Fibroblast of skin of scalp (primary cell): Measurements from ENCODE around the gene OR11H7. TPM values are rescaled to one million over a fixed set of nuclear protein-coding genes. Genes with fewer than 3 reads are reported as not detected.
"Not testable (repeated sequence)": the region's sequence is repeated elsewhere in the genome, so short reads cannot be mapped to it uniquely, and the experiment has no call there.

Experiments
- DNase-seq: peaks from one replicate; pipeline ENCODE4 v3.0.0-alpha.2; 2013
- polyA plus RNA-seq, 2 experiments: library from polyadenylated mRNA; unstranded; fragments of 120-200 nt; gene quantifications; one replicate each; pipeline ENCODE4 v1.2.1, GENCODE V29; 2013; ENCODE audit not compliant: insufficient read length in 2 of 2

The OR11H7 gene
- not detected for polyA plus RNA-seq (2013, experiment 1 of 2; ENCODE audit: insufficient read length)
- polyA plus RNA-seq (2013, experiment 2 of 2; ENCODE audit: insufficient read length): not detected

DNA sequence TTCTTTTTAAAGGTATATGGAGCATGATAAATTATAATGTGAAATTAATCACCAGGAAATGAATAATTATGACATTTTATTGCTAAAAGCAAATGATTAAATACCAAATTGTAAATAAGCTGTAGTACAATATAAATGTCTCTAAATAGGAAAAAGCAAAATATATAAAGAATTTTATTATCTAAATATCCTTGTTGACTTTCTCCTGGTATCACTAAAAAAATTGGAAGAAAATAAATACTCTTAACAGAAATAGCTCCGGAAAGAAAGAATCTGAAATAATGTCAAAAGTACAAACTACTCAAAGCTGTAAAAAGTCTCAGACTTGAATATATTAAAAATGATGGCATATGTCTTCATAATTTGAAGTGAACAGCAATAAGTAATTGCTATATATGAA is at the start of gene OR11H7:
OR11H7 (plus strand) TSS at position 301 of the 400 bp plus-strand sequence.
- DNase-seq: no peak

- no peak for DNase-seq
Measured at GRCh38 chr14:20179218-20179617, 49.6 kb upstream of the OR11H7 start.

DNA sequence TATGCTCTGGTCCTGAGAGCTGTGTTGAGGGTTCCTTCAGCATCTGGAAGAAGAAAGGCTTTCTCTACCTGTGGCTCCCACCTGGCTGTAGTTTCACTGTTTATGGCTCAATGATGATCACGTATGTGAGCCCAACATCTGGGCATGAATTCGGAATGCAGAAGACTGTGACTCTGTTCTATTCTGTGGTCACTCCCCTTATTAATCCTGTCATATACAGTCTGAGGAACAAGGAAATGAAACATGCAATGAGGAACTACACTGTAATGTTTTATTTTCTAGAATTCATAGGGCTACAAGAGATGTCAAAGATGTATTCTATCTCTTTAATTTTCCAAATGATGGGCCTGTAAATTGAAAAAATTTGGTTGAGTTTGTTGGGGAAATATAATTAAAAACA is 48.9 kb upstream of the OR11H7 start:
- no peak for DNase-seq

DNA sequence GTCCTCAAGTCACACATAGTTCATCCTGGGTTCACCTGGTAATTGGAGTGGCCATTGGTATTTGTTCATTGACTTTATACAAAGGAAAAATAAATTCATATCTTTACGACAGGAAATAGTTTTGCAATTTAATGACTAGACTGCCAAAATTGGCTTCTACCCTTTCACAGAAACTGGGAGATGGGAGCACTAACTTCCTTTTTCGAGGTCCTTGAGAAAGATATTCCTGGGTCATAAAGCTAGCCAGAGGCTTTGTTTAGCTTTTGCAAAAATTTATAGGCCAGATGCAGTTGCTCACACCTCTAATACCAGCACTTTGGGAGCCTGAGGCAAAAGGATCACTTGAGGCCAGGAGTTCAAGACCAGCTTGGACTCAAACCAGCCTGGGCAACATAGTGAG is 48.3 kb upstream of the OR11H7 start:
- DNase-seq: no peak

- DNase-seq: no peak
Measured at GRCh38 chr14:20184181-20184580, 44.6 kb upstream of the OR11H7 start.

DNA sequence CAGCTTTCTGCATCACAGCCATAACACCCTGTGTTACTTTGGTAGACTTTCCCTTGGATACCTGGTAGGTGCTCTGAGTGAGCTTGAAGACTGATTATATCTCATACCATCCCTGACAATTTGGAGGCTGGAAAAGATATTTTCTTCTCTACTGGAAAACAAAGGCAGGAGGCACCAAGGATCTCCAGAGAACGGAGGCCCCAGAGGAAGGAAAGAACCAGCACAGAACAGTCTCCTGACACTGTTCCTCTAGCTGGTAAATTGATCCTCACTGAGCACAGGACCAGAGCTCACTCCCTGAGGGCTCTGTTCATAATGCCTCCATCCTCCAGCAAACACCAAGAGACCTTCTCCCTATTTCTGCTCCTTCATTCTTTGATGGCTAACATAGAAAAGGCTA is 38.2 kb upstream of the OR11H7 start, which contains the start of gene OR11G2:
OR11G2 (plus strand) TSS at position 301 of the 400 bp plus-strand sequence. CDS start 6,542 bp downstream, outside the sequence.
- DNase-seq: no peak

DNA sequence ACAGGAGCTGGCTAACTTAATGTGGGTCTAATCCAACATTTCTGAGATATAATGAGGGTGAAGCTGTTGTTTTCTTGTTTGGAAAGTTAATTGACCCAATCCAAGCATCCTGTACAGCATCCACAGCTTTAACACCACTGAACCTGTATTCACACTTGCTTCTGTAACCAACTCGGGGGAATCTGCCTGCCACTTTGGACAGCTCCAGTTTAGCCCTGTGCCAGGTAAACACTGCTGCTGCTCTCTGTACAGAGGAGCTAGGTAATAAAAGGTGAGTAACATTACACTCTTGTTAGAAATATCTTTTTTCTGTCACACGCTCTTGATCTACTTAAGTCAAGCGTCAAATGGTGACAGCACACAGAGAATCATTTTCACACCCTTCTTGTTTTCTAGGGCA is 37.4 kb upstream of the OR11H7 start:
- DNase-seq: no peak

GRCh38 chr14:20194101-20194500 is 34.7 kb upstream of the OR11H7 start:
- DNase-seq: no peak

DNA sequence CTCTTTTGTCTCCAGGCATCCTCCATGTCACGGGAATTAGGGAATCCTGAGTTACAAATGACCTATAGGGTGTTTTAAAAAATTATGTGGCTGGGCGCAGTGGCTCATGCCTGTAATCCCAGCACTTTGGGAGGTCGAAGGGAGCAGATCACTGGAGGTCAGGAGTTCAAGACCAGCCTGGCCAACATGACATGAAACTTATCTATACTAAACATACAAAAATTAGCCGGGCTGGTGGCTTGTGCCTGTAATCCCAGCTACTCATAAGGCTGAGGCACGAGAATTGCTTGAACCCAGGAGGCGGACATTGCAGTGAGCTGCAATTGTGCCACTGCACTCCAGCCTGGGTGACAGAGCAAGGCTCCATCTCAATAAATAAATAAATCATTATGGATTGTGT is 33.6 kb upstream of the OR11H7 start:
- not testable (repeated sequence) for DNase-seq

GRCh38 chr14:20195911-20196310 is 32.9 kb upstream of the OR11H7 start:
- DNase-seq: no peak

GRCh38 chr14:20197459-20197858 is 31.3 kb upstream of the OR11H7 start:
- DNase-seq: no peak

GRCh38 chr14:20198991-20199390 is 29.8 kb upstream of the OR11H7 start:
- no peak for DNase-seq

GRCh38 chr14:20204721-20205120 is 24.1 kb upstream of the OR11H7 start:
- DNase-seq: no peak

GRCh38 chr14:20209595-20209994 is 19.2 kb upstream of the OR11H7 start:
- DNase-seq: no peak

- DNase-seq: not testable (repeated sequence)
Measured at GRCh38 chr14:20212406-20212805, 16.4 kb upstream of the OR11H7 start.

GRCh38 chr14:20215196-20215595 is 13.6 kb upstream of the OR11H7 start:
- no peak for DNase-seq

DNA sequence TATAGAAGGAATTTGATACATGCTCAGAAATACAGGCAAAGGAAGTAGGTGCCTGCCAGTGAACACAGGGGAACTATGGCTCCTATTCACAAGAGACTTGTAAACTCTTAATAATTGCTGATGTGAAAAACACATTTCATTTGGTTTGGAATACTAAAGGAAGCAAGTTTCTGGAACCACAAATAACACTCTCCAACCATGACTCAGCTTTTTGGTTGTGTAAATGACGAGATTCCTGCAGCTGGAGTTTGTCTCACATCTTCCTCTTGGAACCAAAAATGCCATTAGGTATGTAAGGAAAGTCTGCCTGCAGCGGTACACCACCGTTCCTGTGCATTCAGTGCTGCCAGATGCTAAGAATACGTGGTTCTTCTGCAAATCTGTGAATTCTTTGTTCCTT is 9.7 kb upstream of the OR11H7 start:
- no peak for DNase-seq

- no peak for DNase-seq
Measured at GRCh38 chr14:20223410-20223809, 5.4 kb upstream of the OR11H7 start, which contains the start of gene OR11H6. TSS of gene OR11H6 (plus strand) at chr14:20223710. CDS start at chr14:20223710, 0 bp downstream.

DNA sequence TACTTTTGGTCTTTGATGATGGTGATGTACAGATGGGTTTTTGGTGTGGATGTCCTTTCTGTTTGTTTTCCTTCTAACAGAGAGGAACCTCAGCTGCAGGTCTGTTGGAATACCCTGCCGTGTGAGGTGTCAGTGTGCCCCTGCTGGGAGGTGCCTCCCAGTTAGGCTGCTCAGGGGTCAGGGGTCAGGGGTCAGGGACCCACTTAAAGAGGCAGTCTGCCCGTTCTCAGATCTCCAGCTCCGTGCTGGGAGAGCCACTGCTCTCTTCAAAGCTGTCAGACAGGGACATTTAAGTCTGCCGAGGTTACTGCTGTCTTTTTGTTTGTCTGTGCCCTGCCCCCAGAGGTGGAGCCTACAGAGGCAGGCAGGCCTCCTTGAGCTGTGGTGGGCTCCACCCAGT is 6.6 kb downstream of the OR11H7 start:
- DNase-seq: not testable (repeated sequence)

DNA sequence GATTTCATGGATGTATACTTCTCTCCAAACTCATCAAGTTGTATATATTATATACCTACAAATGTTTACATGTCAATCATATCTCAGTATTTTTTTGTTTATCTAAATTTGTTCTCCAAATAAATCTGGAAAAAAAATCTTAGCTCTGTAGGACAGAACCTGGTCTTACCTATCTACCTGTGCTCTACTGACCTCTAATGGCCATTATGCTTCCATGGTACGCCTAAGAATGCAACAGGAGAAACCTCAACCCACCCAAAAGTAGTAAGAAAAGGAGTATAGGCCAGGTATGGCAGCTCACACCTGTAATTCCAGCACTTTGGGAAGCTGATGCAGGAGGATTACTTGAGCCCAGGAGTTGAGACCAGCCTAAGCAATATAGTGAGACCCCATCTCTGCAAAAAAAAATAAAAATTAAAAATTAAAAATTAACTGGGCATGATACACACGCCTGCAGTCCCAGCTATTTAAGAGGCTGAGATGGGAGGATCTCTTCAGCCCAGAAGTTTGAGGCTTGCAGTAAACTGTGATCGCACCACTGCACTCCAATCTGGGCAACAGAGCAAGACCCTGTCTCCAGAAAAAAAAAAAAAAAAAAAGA is 19.0 kb downstream of the OR11H7 start:
- no peak for DNase-seq

DNA sequence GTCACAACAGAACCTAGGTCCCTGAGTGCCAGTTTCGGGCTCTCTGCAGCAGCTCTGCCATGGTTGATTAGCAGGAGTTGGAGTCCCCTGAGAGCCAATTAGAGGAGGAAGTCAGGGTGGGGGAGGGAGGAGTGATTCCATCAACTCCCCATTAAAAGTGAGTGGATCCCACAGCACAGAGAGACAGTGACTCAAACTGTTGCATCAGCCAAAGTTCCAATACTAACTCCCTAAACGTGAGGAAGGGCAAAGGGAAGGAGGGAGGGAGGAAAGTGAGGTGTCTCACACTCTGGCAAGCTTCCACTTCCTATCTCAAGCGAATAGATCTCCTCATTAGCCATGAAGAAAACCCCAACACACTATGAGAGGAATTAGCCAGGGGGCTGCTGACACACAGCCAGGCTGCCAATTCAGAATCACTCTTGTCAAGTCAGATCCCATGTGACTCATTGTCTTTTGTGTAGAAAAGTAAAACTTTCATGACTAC is 33.9 kb downstream of the OR11H7 start:
- peak; percentile 76 for DNase-seq

DNA sequence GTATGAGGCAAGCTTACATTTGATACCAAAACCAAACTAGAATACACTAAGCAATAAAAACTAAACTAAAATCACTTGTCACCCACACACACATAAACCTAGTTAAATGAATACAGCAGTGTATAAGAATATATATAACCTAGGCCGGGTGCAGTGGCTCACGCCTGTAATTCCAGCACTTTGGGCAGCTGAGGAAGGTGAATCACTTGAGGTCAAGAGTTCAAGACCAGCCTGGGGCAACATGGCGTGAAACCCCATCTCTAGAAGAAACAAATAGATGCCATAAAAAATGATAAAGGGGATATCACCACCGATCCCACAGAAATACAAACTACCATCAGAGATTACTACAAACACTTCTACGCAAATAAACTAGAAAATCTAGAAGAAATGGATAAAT is 35.6 kb downstream of the OR11H7 start:
- not testable (repeated sequence) for DNase-seq

DNA sequence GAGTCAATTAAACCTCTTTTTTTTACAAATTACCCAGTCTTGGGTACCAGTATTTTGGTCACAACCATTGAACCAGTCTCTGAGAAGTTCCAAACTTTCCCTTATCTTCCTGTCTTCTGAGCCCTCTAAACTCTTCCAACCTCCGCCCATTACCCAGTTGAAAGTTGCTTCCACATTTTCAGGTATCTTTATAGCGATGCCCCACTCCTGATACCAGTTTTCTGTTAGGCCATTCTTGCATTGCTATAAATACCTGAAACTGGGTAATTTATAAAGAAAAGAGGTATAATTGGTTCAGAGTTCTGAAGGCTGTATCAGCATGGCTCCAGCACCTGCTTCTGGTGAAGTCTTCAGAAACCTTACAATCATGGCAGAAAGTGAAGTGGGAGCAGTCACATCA is 45.3 kb downstream of the OR11H7 start:
- DNase-seq: no peak

GRCh38 chr14:20277409-20277808 is 48.6 kb downstream of the OR11H7 start:
- no peak for DNase-seq

- peak; percentile 7 for DNase-seq
Measured at GRCh38 chr14:20278414-20278813, 49.6 kb downstream of the OR11H7 start.
